SU-DHL-6 (cell line): ENCODE results near the gene FRMD4B.

Source experiments
- H2AFZ ChIP-seq: fragments of 200-600 bp; sonication (generic); 2 replicates; pipeline ENCODE4 v1.6.1; 2014; ENCODE audit warnings: low read depth, mild to moderate bottlenecking, moderate library complexity, mixed read lengths, antibody characterized with exemption, low read length; ENCODE audit not compliant: severe bottlenecking
- H3F3A ChIP-seq: fragments of 200-600 bp; shearing (Covaris generic); 2 replicates; pipeline ENCODE4 v1.6.0; 2016; ENCODE audit warnings: antibody characterized with exemption, mild to moderate bottlenecking; ENCODE audit not compliant: insufficient read depth
- H3K27ac ChIP-seq: fragments of 200-600 bp; sonication (generic); 2 replicates; pipeline ENCODE4 v1.5.1; 2016; ENCODE audit warnings: low read depth, mild to moderate bottlenecking, low read length, moderate library complexity, mixed read lengths
- H3K27me3 ChIP-seq: fragments of 200-600 bp; sonication (generic), shearing (Covaris generic); 2 replicates; pipeline ENCODE4 v1.6.0; 2014; ENCODE audit warnings: mild to moderate bottlenecking, low read length
- H3K36me3 ChIP-seq: fragments of 200-600 bp; sonication (generic); 2 replicates; pipeline ENCODE4 v1.6.1; 2014; ENCODE audit warnings: mild to moderate bottlenecking, low read length, mixed read lengths
- H3K4me2 ChIP-seq: fragments of 300-600, 200-600 bp; shearing (Covaris generic), sonication (generic); 2 replicates; pipeline ENCODE4 v1.6.0; 2014; ENCODE audit warnings: low read length, low read depth, mild to moderate bottlenecking; ENCODE audit not compliant: poor library complexity, severe bottlenecking
- H3K4me3 ChIP-seq: fragments of 200-600 bp; sonication (generic); 2 replicates; pipeline ENCODE4 v1.5.1; 2014; ENCODE audit warnings: antibody characterized with exemption, low read length, mild to moderate bottlenecking, mixed read lengths; ENCODE audit not compliant: insufficient read depth, poor library complexity, severe bottlenecking
- H3K79me2 ChIP-seq: fragments of 200-600 bp; sonication (generic); 2 replicates; pipeline ENCODE4 v1.6.1; 2014; ENCODE audit warnings: mild to moderate bottlenecking, low read length, moderate library complexity; ENCODE audit not compliant: insufficient read depth
- H3K9ac ChIP-seq: fragments of 200-600 bp; sonication (generic); 2 replicates; pipeline ENCODE4 v1.7.0; 2014; ENCODE audit warnings: mild to moderate bottlenecking, low read length
- H3K9me2 ChIP-seq: fragments of 200-600 bp; sonication (generic); replicated peaks from 2 replicates; pipeline ENCODE4 v1.6.1; 2014; ENCODE audit warnings: low read length; ENCODE audit not compliant: insufficient read depth
- H3K9me3 ChIP-seq: fragments of 200-600 bp; sonication (generic); 2 replicates; pipeline ENCODE4 v1.6.1; 2014; ENCODE audit warnings: low read length, mixed read lengths; ENCODE audit not compliant: insufficient read depth
- H4K20me1 ChIP-seq: fragments of 200-600 bp; sonication (generic); 2 replicates; pipeline ENCODE4 v1.6.1; 2014; ENCODE audit warnings: low read depth, mild to moderate bottlenecking, antibody characterized with exemption, low read length, moderate library complexity, mixed read lengths
- EZH2phosphoT487 ChIP-seq: fragments of 200-600 bp; sonication (generic), shearing (Covaris generic); conservative IDR thresholded peaks from 2 replicates; pipeline ENCODE4 v1.6.1; 2018; ENCODE audit warnings: mild to moderate bottlenecking, antibody characterized with exemption, low read length, moderate library complexity, mixed read lengths
- TF ChIP-seq, protein P1 (sequence below): fragments of 200-600 bp; sonication (generic); IDR thresholded peaks from one replicate; pipeline ENCODE4 v1.5.1; 2017; ENCODE audit warnings: antibody characterized with exemption, mild to moderate bottlenecking, low read length, moderate library complexity; ENCODE audit not compliant: insufficient read depth, poor library complexity, severe bottlenecking

FRMD4B gene

DNA sequence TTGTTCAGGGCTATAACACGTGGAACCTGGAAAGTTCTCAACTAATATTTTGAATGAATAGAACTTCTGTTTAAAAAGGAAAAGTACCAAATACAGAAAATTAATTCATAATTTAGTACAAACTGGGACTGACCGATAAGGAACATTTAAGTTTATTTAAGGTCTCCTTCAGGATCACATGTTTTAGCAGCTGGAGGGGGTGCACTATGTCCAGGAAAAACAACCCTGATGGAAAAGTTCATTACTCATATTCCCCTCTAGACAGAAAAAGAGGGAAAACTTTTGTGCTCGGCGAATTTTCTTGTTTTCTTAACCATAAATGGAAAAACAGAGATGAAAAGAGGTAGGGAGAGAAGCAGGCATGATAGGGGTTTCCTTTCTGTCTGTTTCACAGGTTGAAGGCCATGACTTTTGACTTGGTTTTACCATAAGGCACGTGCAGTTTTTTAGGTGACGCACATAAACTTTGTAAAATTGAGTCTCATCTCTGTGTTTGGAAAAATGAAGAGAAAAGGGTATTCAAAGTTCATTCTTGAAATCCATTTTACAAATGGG lies 26.5 kb downstream of the FRMD4B start:
- Histone ChIP-seq H3K4me2 (no peak overlapping the region), H3F3A (no peaks in the 10 kb centered on the region), H4K20me1 (no peaks in the 10 kb centered on the region), H3K27ac (no peak overlapping the region), H3K9me3 (no peaks in the 10 kb centered on the region), H3K9ac (no peak overlapping the region), H3K27me3 (no peaks in the 10 kb centered on the region), H3K9me2 (no peaks in the 10 kb centered on the region), H3K36me3 (no peaks in the 10 kb centered on the region), H3K4me3 (no peak overlapping the region), H3K79me2 (no peaks in the 10 kb centered on the region), H2AFZ (no peak overlapping the region)
- TF ChIP-seq, protein P1, sequence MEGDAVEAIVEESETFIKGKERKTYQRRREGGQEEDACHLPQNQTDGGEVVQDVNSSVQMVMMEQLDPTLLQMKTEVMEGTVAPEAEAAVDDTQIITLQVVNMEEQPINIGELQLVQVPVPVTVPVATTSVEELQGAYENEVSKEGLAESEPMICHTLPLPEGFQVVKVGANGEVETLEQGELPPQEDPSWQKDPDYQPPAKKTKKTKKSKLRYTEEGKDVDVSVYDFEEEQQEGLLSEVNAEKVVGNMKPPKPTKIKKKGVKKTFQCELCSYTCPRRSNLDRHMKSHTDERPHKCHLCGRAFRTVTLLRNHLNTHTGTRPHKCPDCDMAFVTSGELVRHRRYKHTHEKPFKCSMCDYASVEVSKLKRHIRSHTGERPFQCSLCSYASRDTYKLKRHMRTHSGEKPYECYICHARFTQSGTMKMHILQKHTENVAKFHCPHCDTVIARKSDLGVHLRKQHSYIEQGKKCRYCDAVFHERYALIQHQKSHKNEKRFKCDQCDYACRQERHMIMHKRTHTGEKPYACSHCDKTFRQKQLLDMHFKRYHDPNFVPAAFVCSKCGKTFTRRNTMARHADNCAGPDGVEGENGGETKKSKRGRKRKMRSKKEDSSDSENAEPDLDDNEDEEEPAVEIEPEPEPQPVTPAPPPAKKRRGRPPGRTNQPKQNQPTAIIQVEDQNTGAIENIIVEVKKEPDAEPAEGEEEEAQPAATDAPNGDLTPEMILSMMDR, result no peak
- no peak for TF ChIP-seq EZH2phosphoT487

DNA sequence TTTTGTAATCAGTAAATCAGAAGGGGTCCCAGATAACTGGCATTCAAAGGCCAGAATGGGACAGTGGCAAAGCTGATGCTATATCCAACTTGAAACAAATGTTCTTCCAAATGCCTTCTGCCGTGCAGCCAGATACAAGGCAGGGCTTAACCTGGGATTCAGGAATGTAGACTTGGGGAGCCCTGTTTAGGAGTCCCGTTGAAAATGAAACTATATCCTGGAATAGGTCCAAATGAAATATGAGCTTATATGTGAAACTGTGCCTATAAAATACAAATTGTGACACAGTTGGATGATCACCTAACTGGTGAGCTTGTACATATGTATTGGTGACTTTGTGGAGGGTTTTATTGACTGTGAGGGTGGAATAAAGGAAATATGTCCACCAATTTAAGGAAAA lies 28.7 kb downstream of the FRMD4B start:
- Histone ChIP-seq H3F3A (no peaks in the 10 kb centered on the region), H3K9ac (no peak overlapping the region), H3K79me2 (no peaks in the 10 kb centered on the region), H3K9me3 (no peaks in the 10 kb centered on the region), H3K27ac (no peak overlapping the region), H3K27me3 (no peaks in the 10 kb centered on the region), H2AFZ (no peak overlapping the region), H3K36me3 (no peaks in the 10 kb centered on the region), H4K20me1 (no peaks in the 10 kb centered on the region), H3K4me3 (no peak overlapping the region), H3K4me2 (no peak overlapping the region), H3K9me2 (no peaks in the 10 kb centered on the region)
- TF ChIP-seq, protein P1, result no peak
- no peak for TF ChIP-seq EZH2phosphoT487

DNA sequence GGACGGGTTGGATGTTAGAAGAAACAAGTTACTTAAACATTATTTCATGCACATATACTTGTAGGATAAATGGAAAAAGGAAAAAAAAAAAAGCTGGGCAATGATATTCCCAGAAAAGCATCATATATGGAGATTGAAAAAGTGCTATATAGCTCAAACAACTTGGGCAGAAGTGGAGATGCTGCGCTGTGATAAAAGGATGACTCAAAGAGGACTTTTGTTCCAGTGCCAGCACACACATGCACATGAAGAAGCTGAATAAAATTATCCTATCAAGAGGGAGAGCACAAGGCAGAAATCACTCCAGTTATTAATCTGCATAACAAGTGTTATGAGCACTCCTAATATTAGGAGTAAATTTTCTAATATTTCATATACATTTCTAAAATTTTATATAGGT lies 30.9 kb downstream of the FRMD4B start:
- H3K27ac ChIP-seq, result no peak overlapping the region
- TF ChIP-seq EZH2phosphoT487, result no peak
- TF ChIP-seq, protein P1, result no peak
- H3K36me3 ChIP-seq, result no peaks in the 10 kb centered on the region
- no peak overlapping the region for H3K4me2 ChIP-seq
- H2AFZ ChIP-seq, result no peak overlapping the region
- H3K9me3 ChIP-seq, result no peaks in the 10 kb centered on the region
- H3K9me2 ChIP-seq, result no peaks in the 10 kb centered on the region
- H4K20me1 ChIP-seq, result no peaks in the 10 kb centered on the region
- no peak overlapping the region for H3K4me3 ChIP-seq
- H3K79me2 ChIP-seq, result no peaks in the 10 kb centered on the region
- H3K9ac ChIP-seq, result no peak overlapping the region
- no peaks in the 10 kb centered on the region for H3K27me3 ChIP-seq
- H3F3A ChIP-seq, result no peaks in the 10 kb centered on the region
